Middle frontal gyrus (tissue), 1 donor: Measurements from ENCODE around the gene ISM1.

Source experiments
- DNase-seq: peaks from one replicate; pipeline ENCODE4 v3.0.0-alpha.2; 2015; ENCODE audit warnings: low spot score; ENCODE audit errors: extremely low spot score

Gene ISM1

DNA sequence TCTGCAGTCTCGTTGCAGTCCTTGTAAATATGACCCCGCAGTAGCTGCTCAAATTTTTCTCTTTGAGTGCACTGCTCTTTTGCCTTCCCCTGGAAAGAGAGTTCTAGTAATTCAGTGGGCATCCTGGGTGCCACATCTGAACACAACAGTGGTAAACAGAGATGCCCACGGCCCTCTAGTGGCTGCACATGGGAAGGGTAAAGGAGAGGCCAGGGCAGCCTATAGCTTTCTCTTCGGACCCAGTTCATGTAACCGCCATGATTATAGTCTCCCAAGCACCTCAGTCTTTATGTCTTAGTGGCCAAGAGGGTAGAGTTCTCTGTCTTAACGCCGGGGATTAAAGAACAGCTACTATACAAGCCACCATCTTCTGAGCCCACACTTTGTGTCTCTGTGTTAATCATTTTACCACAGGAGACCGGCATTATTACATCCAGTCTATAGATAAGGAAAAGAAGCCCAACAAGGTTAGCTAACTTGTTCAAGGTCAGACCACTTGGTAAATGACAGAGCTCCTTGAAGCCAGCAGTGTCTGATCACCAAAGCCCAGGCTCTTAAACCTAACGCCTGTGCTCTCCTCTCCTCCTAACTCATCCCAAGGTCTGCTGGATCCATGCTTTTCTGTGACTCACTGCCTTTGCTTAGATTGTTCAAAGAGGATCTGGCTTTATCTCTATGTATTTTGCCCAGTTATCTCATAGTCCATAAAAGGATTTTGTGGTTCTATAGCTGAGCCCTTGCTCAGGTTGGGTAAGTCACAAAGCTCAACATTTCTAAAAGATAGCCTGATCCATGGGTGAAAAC is 81.8 kb downstream of the ISM1 start:
- no peak for DNase-seq

DNA sequence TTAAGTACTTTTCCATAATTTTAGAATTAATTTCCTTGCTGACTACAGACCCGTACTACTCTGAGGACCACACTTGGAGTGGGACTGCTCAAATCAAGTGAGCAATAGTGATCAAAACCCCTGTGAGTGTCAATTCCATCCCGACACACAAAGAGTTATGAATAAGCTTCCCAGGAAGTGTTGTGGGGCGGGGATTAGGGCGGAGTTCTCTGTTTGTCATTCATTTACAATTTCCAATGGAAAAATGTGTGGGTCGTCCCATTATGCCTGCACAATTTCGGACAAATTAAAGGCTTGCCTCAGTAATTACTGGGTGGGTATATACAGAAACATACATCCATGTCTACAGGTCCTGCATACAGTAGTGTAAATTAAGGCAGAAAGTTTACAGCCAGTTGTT is 84.2 kb downstream of the ISM1 start:
- DNase-seq: no peak

DNA sequence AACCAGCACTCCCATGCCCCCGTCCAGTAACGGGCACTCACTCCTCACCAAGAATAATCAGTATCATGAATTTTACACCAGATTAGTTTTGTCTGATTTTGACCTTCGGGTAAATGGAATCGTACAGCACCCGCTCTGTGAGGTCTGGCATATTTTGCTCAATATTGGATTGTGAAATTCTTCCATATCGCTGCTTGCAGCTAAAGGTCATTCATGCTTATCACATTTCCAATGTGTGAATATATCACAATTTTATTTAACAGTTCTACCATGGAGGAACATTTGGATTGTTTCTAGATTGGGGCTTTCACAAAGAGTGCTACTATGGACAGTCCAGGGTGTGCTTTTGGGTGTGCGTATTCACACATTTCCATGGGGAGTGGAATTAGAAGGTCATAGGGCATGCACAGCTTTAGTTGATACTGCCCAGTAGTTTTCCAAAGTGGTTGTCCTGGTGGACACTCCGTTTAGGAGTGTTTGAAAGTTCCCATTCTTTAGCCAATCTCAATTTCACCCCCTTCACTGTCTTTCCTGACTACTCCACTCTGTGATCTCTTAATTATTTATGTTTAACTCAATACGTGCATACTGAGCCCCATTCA is 86.6 kb downstream of the ISM1 start:
- DNase-seq: no peak

DNA sequence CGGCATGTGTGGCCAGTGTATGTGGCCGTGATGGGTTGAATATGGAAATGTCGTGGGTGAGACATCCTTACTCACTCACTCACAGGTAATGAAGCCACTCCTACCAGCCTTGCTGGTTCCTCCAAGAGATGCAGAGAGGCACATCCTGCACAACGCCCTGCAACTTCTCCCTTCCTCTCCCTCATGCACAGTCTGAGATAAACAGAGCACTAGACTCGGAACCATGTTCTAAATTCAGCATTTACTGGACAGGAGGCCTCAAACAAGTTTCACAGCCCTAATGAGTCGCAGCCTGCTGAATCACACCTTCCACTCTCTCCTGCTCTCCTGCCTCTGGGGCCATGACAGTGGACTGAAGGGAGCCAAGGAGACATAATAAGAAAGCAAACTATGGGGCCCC is 91.2 kb downstream of the ISM1 start:
- no peak for DNase-seq

DNA sequence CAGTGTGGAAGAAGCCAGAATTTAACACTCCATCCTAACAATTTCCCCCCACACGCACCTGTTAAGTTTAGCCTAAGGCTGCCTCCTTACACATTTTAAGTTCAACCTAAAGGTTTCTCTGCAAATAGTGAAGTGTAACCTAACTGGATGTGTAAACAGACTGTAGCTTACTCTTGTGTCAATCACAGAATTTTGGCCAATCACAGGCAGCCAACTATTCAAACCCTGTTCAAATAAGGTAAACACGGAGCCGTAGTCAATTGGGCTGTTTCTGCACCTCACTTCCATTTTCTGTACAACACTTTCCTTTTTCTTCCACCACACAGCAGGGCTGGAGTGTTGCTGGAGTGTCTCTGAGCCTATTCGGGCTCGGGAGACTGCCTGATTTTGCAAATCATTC is 92.1 kb downstream of the ISM1 start:
- DNase-seq: no peak

DNA sequence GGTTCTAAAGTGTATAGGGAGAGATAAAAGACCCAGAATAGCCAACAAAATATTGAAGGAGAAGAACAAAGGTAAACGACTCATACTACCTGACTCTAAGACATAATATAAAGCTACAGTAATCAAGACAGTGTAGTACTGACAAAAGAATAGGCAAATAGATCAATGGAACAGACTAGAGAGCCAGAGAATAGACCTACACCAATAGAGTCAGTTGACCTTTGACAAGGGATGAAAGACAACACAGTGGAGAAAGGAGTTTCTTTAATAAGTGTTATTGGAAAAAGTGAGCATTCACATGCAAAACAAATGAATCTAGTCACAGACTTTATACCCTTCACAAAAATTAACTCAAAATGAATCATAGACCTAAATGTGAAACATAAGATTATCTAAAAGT is 96.4 kb downstream of the ISM1 start:
- no peak for DNase-seq

DNA sequence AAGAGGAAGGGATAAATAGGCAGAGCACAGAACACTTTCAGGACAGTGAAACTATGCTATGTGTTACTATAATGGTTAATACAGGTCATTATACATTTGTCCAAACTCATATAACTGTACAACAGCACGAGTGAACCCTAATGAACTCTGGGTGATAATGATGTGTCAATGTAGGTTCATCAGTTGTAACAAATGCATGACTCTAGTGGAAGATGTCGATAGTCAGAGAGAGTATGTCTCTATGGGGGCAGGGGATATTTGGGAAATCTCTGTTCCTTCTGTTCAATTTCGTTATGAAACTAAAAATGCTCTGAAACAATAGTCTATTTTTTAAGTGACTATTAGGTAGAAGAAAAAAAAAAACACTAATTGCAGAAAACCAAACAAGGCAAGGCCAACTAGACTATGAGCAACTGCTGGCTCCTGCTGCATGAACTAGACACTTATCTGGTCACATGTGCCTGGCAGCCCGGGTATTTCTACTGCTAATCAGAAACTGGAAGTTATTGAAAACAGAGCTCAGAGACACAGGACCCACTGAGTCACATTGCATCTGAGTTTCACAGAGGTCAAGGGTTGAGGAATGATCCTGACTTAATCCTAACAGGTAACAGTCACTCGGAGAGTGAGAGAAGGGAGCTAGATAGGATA is 97.9 kb downstream of the ISM1 start:
- DNase-seq: no peak

DNA sequence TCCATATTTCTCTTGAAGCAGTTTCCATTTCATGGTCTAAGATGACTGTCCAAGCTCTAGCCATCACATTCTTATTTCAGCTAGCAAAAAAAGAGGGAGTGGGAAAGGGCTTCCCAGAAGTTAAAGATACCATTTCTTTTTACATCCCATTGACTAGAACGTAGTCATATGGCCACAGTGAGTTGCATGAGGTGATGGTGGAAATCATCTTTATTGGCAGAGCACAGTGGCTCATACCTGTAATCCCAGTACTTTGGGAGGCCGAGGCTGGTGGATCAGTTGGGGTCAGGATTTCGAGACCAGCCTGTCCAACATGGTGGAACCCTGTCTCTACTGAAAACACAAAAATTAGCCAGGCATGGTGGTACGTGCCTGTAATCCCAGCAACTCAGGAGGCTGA is 99.6 kb downstream of the ISM1 start:
- no peak for DNase-seq

DNA sequence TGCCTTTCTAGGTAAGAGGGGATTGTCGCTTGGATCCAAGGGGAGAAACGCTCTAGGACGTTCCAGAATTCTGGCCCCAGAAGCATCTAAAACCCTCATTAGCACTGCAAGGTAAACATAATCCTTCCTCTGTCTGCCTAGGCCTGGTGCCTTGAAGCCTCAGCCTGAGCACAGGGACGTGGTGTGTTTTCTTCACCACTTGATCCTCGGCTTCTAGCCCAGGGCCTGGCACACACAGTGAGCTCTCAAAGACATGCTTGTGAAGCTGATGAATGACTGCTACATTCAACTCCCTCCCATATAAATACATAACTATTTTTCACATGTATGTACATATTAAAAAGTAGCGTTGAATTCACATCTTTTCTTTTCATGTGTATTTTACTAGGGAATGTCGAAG is 100.3 kb downstream of the ISM1 start:
- no peak for DNase-seq

DNA sequence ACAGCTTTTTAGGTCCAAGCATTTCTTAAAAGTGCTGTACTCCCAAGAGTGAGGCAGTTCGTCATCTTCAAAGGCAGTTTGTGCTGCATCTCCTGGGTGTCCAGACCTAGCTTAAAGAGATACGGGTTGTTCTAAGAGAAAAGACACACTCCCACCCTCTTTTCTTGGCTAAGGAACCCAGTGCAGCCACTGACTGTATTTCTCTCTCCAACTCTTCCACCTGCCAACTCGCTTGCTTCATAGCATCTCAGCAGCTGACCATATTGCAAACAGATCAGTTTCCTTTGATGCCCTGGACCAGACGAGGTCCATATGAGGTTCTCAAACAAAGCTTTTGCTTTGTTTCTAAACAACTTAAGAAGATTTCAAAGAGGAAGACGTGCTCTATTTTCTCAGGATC is 101.1 kb downstream of the ISM1 start:
- DNase-seq: no peak

DNA sequence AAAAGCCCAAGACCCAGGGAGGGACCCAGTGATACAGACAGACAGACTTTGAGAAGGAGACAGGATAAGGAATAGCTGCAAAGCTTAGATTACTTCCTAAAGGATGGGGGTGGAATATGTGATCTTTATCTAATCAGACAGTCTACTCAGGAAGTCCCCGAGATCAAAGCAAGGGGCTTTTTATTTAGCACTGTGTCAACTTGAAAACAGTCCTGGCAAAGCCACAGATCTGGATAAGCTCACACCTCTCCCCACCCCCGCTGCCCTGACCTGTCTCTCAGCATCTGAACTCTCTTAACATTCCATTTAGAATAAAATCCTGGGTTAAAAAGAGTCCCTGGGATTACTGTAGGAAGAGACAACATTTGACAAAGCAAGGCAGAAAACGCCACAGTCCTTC is 101.5 kb downstream of the ISM1 start:
- DNase-seq: no peak

DNA sequence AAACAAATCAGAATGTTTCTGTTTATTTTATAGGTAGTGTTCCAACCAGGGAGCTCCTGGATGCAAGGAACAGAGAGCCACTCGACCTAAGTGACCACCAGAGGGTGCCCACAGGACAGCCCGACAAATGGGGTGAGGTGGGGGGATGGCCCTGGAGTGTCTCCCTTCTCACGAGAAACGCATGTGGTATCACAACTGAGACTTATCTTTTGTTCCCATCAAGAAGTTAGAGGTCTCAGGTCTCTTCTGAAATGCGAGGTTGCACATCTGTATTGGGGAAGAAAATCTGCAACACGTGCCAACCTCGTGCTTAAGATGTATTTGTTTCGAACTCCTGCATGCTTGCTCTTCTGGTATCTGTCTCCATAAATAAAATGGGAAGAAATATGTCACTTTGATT is 104.0 kb downstream of the ISM1 start:
- no peak for DNase-seq

DNA sequence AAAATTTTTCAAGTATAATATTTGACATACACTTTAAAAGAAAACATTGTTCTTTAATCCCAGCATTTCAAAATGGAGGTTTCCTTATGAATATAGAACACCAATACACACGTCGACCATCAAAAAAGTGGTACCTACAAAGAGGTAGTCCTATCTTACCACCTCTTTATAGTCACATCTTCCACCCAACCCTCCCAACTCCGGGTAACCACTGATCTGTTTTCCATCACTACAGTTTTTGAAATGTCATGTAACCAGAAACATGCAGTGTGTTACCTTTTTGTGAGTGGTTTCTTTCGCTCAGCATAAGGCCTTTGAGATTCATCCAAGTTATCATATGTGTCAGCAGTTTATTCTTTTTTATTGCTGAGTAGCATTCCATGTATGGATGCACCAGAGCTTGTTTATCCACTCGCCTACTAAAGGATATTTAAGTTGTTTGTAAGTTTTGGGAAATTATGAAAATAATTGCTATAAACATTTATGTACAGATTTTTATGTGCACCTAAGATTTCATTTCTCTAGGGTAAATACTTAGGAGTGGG is 104.8 kb downstream of the ISM1 start:
- no peak for DNase-seq

DNA sequence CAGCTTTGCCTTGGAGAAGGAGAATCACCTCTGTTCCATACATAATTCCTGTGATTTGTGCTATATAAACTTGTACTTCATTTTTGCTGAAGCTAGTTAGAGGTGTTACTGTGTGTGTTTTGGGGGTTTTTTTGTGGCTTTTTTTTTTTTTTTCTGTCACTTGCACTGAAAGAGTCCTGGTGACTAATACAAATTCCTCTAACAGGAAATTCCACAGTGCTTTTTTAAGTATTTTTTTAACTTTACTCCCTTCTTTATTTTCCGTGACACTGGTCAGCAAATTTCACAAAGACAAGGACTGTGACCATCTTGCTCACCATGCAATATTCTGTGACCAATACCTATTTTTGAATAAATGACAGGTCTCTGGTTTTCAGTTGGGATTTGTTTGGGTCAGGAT is 110.5 kb downstream of the ISM1 start:
- DNase-seq: no peak

DNA sequence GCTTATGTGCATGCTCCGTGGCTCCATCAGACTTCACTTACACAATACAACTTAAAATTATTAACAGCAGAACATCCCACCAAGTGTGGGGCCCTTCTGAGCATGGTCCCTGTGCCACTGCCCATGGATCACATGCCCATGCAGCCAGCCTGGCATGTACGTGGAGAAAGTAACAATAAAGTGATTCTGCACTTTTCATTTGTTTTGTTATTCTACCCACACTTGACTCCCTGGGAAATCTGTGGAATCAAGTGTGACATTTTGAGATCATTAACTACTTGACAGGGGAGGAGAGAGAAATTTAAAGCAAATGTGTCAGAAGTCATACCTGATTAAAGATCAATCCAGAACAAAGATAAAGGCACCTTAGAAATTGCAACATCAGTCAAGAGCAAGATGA is 112.0 kb downstream of the ISM1 start:
- no peak for DNase-seq

DNA sequence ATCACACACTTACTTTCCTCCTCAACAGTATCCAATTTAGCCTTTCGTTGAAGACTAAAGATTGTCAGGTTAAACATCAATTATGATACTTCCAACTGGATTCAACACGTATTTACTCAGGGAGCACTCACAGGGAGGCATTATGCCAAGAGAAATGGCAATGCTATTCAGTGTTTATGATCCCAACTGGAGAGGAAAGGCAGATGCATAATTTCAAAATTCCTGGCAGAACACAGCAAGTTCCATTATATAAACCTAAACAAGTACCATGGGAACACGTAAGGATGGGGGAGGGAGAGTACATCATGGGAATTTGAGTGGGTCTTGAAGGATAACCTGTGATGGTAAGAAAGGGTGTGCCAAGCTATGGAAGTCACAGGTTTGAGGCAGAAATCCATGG is 112.7 kb downstream of the ISM1 start:
- DNase-seq: no peak

DNA sequence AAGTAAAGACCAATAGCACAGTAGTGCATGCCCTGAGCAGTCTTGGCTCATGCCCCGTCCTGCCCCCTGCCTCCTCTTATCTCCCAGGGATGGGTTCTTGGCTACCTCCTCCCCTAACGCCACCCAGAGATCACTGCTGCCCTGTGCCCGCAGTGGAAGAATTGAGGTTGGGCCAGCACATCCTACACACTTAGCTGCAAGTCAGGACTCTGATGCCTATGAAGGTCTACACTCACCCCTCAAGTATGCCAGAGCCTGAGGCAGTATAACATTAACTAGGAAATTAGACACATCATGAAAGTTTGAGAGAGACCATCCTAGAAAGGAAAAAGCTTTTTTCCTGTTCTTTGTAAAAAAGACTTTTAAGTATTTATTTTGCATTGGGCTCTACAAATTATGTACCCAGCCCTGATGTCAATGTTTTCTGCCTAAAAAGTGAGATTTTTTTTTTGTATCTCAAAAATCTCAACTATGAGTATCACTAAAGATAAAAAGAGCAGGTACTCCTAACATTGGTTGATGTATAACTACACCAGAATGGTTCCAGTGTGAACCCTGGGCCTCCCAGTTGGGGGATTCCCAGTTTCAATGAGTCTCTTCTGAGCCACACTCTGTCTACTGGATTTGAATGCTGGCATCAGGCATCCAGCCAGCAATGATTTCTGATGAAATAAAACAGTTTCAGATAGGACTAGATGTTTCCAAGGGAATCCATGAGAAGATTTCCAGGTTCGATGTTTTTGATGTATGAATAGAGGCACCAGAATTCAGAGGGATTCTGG is 115.4 kb downstream of the ISM1 start:
- DNase-seq: no peak

DNA sequence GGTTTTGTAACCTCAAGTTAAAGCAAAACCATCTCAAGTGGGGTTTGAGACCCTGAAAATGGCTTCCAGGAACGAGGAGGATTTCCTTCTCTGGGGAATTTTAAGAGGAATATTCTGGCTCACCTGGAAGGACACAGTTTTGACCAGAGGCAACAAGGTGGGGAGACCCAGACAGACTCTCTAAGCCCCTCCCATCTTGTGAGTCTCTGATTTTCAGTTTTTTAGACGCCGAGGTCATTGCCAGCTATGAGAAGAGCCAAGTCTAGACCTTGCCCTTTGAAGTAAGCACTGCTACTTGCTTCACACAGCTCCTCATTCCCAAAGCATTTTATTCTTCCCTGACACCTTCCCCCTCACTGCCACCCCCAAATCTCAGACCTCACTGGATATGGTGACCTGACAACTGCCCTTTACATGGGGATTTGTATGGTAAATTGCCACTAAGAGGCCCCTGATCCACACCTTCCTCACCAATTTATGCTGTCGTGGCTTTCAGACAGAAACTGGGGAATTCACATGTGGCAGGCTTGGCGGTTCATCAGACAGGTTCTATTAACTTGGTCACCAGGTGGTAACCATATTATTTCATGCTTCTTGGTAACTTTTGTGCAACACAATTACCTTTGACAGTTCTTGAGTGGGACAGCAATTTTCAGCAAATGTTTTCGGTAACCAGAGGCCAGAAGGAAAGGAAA is 116.2 kb downstream of the ISM1 start:
- no peak for DNase-seq

DNA sequence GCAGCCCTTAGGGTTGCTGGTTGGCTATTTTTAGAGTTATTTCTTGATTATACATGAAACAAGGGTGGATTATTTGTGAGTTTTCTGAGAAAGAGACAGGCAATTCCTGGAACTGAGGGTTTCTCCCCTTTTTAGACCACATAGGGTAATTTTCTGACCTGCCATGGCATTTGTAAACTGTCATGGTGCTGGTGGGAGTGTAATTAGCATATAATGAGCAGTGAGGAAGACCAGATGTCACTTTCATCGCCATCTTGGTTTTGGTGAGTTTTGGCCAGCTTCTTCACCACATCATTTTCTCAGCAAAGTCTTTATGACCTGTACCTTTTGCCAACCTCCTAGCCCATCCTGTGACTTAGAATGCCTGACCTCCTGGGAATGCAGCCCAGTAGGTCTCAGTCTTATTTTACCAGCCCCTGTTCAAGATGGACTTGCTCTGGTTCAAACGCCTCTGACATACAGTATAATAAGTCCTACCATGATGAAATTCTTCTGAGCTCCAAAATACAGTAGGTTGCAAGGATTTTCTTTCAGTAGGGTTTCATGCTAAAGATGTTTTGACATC is 117.1 kb downstream of the ISM1 start:
- DNase-seq: no peak

DNA sequence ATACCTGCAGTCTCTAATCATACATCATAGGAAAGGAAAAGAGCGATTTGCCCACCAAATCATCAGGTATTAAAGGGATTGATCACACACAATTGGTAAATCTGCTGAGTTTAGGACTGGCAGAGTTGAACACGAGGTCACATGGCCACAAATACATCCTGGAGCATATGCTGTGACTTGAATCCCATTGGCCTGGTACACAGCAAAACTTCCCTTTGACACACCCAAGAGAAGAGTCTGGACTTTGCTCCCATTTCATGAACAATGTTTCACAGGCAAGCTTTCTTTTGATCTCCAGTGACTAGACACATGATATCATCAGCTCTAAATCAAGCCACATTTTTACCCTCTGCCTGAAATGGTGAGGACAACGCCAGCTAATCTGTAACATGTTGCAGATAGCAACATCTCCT is 117.9 kb downstream of the ISM1 start:
- DNase-seq: no peak

DNA sequence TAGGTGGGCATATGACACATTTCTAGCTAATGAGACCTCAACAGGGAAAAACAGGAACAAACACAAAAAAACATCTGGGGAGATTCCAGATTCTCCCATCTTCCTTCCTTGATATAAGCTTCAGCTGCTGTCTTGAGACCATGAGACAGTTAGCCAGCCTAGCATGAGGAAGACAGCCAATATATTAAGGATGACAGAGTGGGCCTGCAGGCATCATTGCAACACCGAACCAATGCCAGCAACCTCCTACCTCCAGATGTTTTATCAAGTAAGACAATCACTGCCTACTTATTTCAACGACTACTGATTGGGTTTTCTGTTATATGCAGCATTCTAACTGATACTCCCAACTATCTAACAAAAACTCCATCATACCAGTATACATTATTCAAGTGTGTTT is 119.0 kb downstream of the ISM1 start:
- no peak for DNase-seq
